T47D (cell line): ENCODE data around the gene ANAPC13.

Source experiments
- DNase-seq, 2 experiments: peaks; one replicate each; pipeline versions ENCODE4 v3.0.0 to v3.0.0-alpha.2; 2011 to 2012; ENCODE audit warnings: low read depth in 1 of 2, low spot score in 1 of 2
- JUND ChIP-seq: IDR thresholded peaks from 2 replicates; pipeline ENCODE4 v1.6.1; 2012; ENCODE audit warnings: low read depth
- in situ Hi-C: cut with HindIII; loops from 2 replicates; pipeline ENCODE4 v1.10.0; 2016; ENCODE audit warnings: low sequenced_read_pairs, low pct_unique_long_range_greater_than_20kb

Gene ANAPC13

GRCh38 chr3:134485718-134486576 is at the start of gene ANAPC13, which contains the start of gene CEP63:
Gene ANAPC13, minus strand, starts transcription at chr3:134485985. Its CDS starts 3,081 bp downstream, at chr3:134482904.
Gene CEP63, plus strand, starts transcription at chr3:134486057. Its CDS starts 9,264 bp downstream, at chr3:134495321.
- in situ Hi-C loops: no loop called here
- DNase-seq: peak; percentile 88 to 99
- 0 out of 2 replicates have a peak, but pooled peaks have one; percentile 26 for TF ChIP-seq JUND

- DNase-seq: no peak
- in situ Hi-C loops: no loop called here
- no peak for TF ChIP-seq JUND
Observed at GRCh38 chr3:134535186-134535970, 49.6 kb upstream of the ANAPC13 start.

GRCh38 chr3:134533493-134533892 is 47.7 kb upstream of the ANAPC13 start:
- in situ Hi-C loops: no loop called here
- no peak for TF ChIP-seq JUND
- no peak for DNase-seq

GRCh38 chr3:134527538-134528186 is 41.9 kb upstream of the ANAPC13 start:
- DNase-seq: no peak
- no peak for TF ChIP-seq JUND
- in situ Hi-C loops: no loop called here

- in situ Hi-C loops: no loop called here
- peak in 1 of 2 experiments; percentile 55 for DNase-seq
- no peak for TF ChIP-seq JUND
Observed at GRCh38 chr3:134527037-134527436, 41.3 kb upstream of the ANAPC13 start.

- TF ChIP-seq JUND: no peak
- in situ Hi-C loops: no loop called here
- no peak for DNase-seq
Observed at GRCh38 chr3:134526319-134526718, 40.5 kb upstream of the ANAPC13 start.

- no peak for DNase-seq
- in situ Hi-C loops: no loop called here
- no peak for TF ChIP-seq JUND
Observed at GRCh38 chr3:134525293-134525692, 39.5 kb upstream of the ANAPC13 start.

- in situ Hi-C loops: no loop called here
- DNase-seq: no peak
- TF ChIP-seq JUND: no peak
Observed at GRCh38 chr3:134522541-134522940, 36.8 kb upstream of the ANAPC13 start.

- DNase-seq: no peak
- in situ Hi-C loops: no loop called here
- no peak for TF ChIP-seq JUND
Observed at GRCh38 chr3:134517791-134518190, 32.0 kb upstream of the ANAPC13 start.

GRCh38 chr3:134516905-134517304 is 31.1 kb upstream of the ANAPC13 start:
- DNase-seq: no peak
- in situ Hi-C loops: no loop called here
- TF ChIP-seq JUND: no peak

- in situ Hi-C loops: no loop called here
- no peak for DNase-seq
- no peak for TF ChIP-seq JUND
Observed at GRCh38 chr3:134511500-134511899, 25.7 kb upstream of the ANAPC13 start.

GRCh38 chr3:134505485-134505884 is 19.7 kb upstream of the ANAPC13 start:
- no peak for DNase-seq
- no peak for TF ChIP-seq JUND
- in situ Hi-C loops: no loop called here

- DNase-seq: no peak
- in situ Hi-C loops: no loop called here
- TF ChIP-seq JUND: no peak
Observed at GRCh38 chr3:134504132-134504531, 18.3 kb upstream of the ANAPC13 start.
